PC-9 (cell line): Measurements from ENCODE around the gene MGAT5. TPM values are rescaled to one million over a fixed set of nuclear protein-coding genes. Genes with fewer than 3 reads are reported as not detected.

Source experiments
- BruUV-seq: library from RNA; stranded (reverse); fragments of 400-500 nt; replicated peaks from 2 replicates; lab custom pipeline; 2021; lab: Mats Ljungman, UMichigan
- CTCF ChIA-PET: fragments of 300-600 bp; sonication (Branson Sonifier 250); formaldehyde crosslinking; loops from one replicate; lab custom pipeline; 2022; ENCODE audit warnings: antibody characterized with exemption; lab: Charles Lee
- POLR2A ChIA-PET: fragments of 300-600 bp; sonication (Branson Sonifier 250); formaldehyde crosslinking; loops from one replicate; lab custom pipeline; 2022; ENCODE audit warnings: antibody characterized with exemption; ENCODE audit not compliant: unreplicated experiment; lab: Charles Lee
- DNase-seq, 2 experiments: peaks; one replicate each; pipeline versions ENCODE4 v3.0.0 to v3.0.0-alpha.2; 2015 to 2022; ENCODE audit warnings: mixed read lengths in 1 of 2
- H2AFZ ChIP-seq: fragments of 200-600 bp; sonication (generic); 2 replicates; pipeline ENCODE4 v1.8.1; 2017; ENCODE audit warnings: antibody characterized with exemption
- H3F3A ChIP-seq: fragments of 200-600 bp; sonication (generic); 2 replicates; pipeline ENCODE4 v1.8.1; 2017; ENCODE audit warnings: antibody characterized with exemption, mild to moderate bottlenecking, low read depth; ENCODE audit not compliant: insufficient read depth
- H3K27ac ChIP-seq: fragments of 200-600 bp; sonication (generic); 2 replicates; pipeline ENCODE4 v1.6.1; 2016; ENCODE audit warnings: mixed run types
- H3K27me3 ChIP-seq: fragments of 200-600 bp; sonication (generic); 2 replicates; pipeline ENCODE4 v1.6.1; 2016; ENCODE audit warnings: low read depth, mixed run types; ENCODE audit not compliant: insufficient read depth
- H3K36me3 ChIP-seq: fragments of 200-600 bp; sonication (generic); 2 replicates; pipeline ENCODE4 v1.6.1; 2016; ENCODE audit warnings: low read depth, mixed run types
- H3K4me1 ChIP-seq: fragments of 200-600 bp; sonication (generic); replicated peaks from 2 replicates; pipeline ENCODE4 v1.6.1; 2016; ENCODE audit warnings: mixed run types; ENCODE audit not compliant: insufficient read depth
- H3K4me2 ChIP-seq: fragments of 200-600 bp; sonication (generic); 2 replicates; pipeline ENCODE4 v1.6.1; 2017; ENCODE audit warnings: mixed run types
- H3K4me3 ChIP-seq: fragments of 200-600 bp; sonication (generic); 2 replicates; pipeline ENCODE4 v1.6.1; 2016; ENCODE audit warnings: mixed run types
- H3K79me2 ChIP-seq: fragments of 200-600 bp; sonication (generic); 2 replicates; pipeline ENCODE4 v1.6.1; 2017; ENCODE audit warnings: low read depth, mixed run types
- H3K9me2 ChIP-seq: fragments of 200-600 bp; sonication (generic); 2 replicates; pipeline ENCODE4 v1.8.1; 2017; ENCODE audit warnings: mild to moderate bottlenecking; ENCODE audit not compliant: insufficient read depth
- H3K9me3 ChIP-seq: fragments of 200-600 bp; sonication (generic); 2 replicates; pipeline ENCODE4 v1.8.1; 2016; ENCODE audit warnings: low read depth; ENCODE audit not compliant: insufficient read depth
- H4K20me1 ChIP-seq: fragments of 200-600 bp; sonication (generic); 2 replicates; pipeline ENCODE4 v1.8.1; 2017; ENCODE audit not compliant: insufficient read depth
- CTCF ChIP-seq: fragments of 200-600 bp; sonication (generic); conservative IDR thresholded peaks from 2 replicates; pipeline ENCODE4 v1.6.1; 2017; ENCODE audit warnings: mixed run types, antibody characterized with exemption, mild to moderate bottlenecking, moderate library complexity
- EZH2 ChIP-seq: fragments of 200-600 bp; sonication (generic); IDR thresholded peaks from 2 replicates; pipeline ENCODE4 v1.8.0; 2017; ENCODE audit warnings: antibody characterized with exemption, low read depth
- intact Hi-C: fragments of 100-400 bp; cut with micrococcal nuclease; formaldehyde crosslinking; loops from one replicate; pipeline ENCODE4 v1.10.0; 2022; ENCODE audit not compliant: unreplicated experiment
- total RNA-seq: library from RNA; stranded (reverse); gene quantifications from 2 replicates; pipeline ENCODE4 v1.2.3, GENCODE V29; 2021

Gene MGAT5
- total RNA-seq, 1 experiment from 2014 or later = 33.5 TPM

- no peak overlapping the region for H3K4me3 ChIP-seq
- H3F3A ChIP-seq = no peaks in the 10 kb centered on the region
- no peak overlapping the region for H2AFZ ChIP-seq
- no peaks in the 10 kb centered on the region for H3K79me2 ChIP-seq
- H3K27me3 ChIP-seq = no peaks in the 10 kb centered on the region
- no peaks in the 10 kb centered on the region for H3K36me3 ChIP-seq
- intact Hi-C loops = no loop called here
- no peak overlapping the region for H3K27ac ChIP-seq
- TF ChIP-seq CTCF (no peak), EZH2 (no peak)
- H3K9me2 ChIP-seq = no peaks in the 10 kb centered on the region
- no peaks in the 10 kb centered on the region for H4K20me1 ChIP-seq
- H3K4me2 ChIP-seq = no peak overlapping the region
- ChIA-PET POLR2A (no interaction called here), CTCF (no interaction called here)
- peaks cover 14% of the 10 kb centered on the region for H3K4me1 ChIP-seq
- DNase-seq = no peak
- no peaks in the 10 kb centered on the region for H3K9me3 ChIP-seq
- no TSS peak for BruUV-seq
Observed at GRCh38 chr2:134389381-134389780, 135.5 kb downstream of the MGAT5 start.

GRCh38 chr2:134391751-134392160 is 137.9 kb downstream of the MGAT5 start:
- DNase-seq = peak; percentile 64 to 84
- H3K79me2 ChIP-seq = no peaks in the 10 kb centered on the region
- H3K27me3 ChIP-seq = no peaks in the 10 kb centered on the region
- H3K9me3 ChIP-seq = no peaks in the 10 kb centered on the region
- TF ChIP-seq EZH2 (no peak), CTCF (no peak)
- H3K27ac ChIP-seq = no peak overlapping the region
- no peaks in the 10 kb centered on the region for H3K36me3 ChIP-seq
- no peak overlapping the region for H2AFZ ChIP-seq
- CTCF ChIA-PET = no interaction called here
- H3F3A ChIP-seq = no peaks in the 10 kb centered on the region
- no peaks in the 10 kb centered on the region for H4K20me1 ChIP-seq
- intact Hi-C loops = no loop called here
- BruUV-seq = no TSS peak
- no peak overlapping the region for H3K4me3 ChIP-seq
- H3K4me1 ChIP-seq = peaks cover 14% of the 10 kb centered on the region
- POLR2A ChIA-PET = no interaction called here
- H3K9me2 ChIP-seq = no peaks in the 10 kb centered on the region
- no peak overlapping the region for H3K4me2 ChIP-seq

- ChIA-PET POLR2A (no interaction called here), CTCF (no interaction called here)
- no peaks in the 10 kb centered on the region for H3F3A ChIP-seq
- no peak overlapping the region for H3K27ac ChIP-seq
- no peaks in the 10 kb centered on the region for H3K9me3 ChIP-seq
- intact Hi-C loops = no loop called here
- no peak overlapping the region for H2AFZ ChIP-seq
- no peak for DNase-seq
- no peaks in the 10 kb centered on the region for H3K9me2 ChIP-seq
- no peaks in the 10 kb centered on the region for H4K20me1 ChIP-seq
- H3K27me3 ChIP-seq = no peaks in the 10 kb centered on the region
- H3K36me3 ChIP-seq = no peaks in the 10 kb centered on the region
- TF ChIP-seq EZH2 (no peak), CTCF (no peak)
- H3K4me3 ChIP-seq = no peak overlapping the region
- H3K4me2 ChIP-seq = no peak overlapping the region
- H3K79me2 ChIP-seq = no peaks in the 10 kb centered on the region
- H3K4me1 ChIP-seq = peaks cover 14% of the 10 kb centered on the region
- BruUV-seq = no TSS peak
Observed at GRCh38 chr2:134392442-134393074, 138.7 kb downstream of the MGAT5 start.
